Epithelial cell of esophagus (primary cell): ENCODE results near the gene RXRA.

ENCODE experiments used
- DNase-seq: peaks from one replicate; pipeline ENCODE4 v3.0.0; 2010; ENCODE audit warnings: low read depth
- H3K4me3 ChIP-seq: 2 replicates; pipeline ENCODE4 v1.5.1; 2011; ENCODE audit warnings: mild to moderate bottlenecking, low read length, control low read depth
- CTCF ChIP-seq: IDR thresholded peaks from 2 replicates; pipeline ENCODE4 v1.5.1; 2011; ENCODE audit warnings: low read depth, mild to moderate bottlenecking, low read length, control low read depth, inconsistent platforms; ENCODE audit not compliant: insufficient read depth; ENCODE audit errors: missing control alignments

RXRA gene

GRCh38 chr9:134325813-134326723 is at the start of gene RXRA:
Gene RXRA, plus strand, starts transcription at chr9:134326455. Its CDS starts 177 bp downstream, at chr9:134326632.
- peak; percentile 88 for DNase-seq
- peak; percentile 22 for TF ChIP-seq CTCF

GRCh38 chr9:134278286-134278685 is 48.0 kb upstream of the RXRA start:
- TF ChIP-seq CTCF: no peak
- H3K4me3 ChIP-seq: no peak overlapping the region
- DNase-seq: no peak

More at GRCh38 chr9:134325813-134326723, at the start of gene RXRA:
- peak within 1 kb of the TSS; percentile 74 for H3K4me3 ChIP-seq

- TF ChIP-seq CTCF: no peak
- no peak for DNase-seq
- no peak overlapping the region for H3K4me3 ChIP-seq
Observed at GRCh38 chr9:134278974-134279640, 47.1 kb upstream of the RXRA start.

- H3K4me3 ChIP-seq: no peak overlapping the region
- DNase-seq: no peak
- no peak for TF ChIP-seq CTCF
Observed at GRCh38 chr9:134282138-134282650, 44.1 kb upstream of the RXRA start.

GRCh38 chr9:134283111-134283515 is 43.1 kb upstream of the RXRA start:
- DNase-seq: peak; percentile 30
- no peak for TF ChIP-seq CTCF
- no peak overlapping the region for H3K4me3 ChIP-seq

- TF ChIP-seq CTCF: no peak
- no peak for DNase-seq
- no peak overlapping the region for H3K4me3 ChIP-seq
Observed at GRCh38 chr9:134283692-134284265, 42.5 kb upstream of the RXRA start.
